H1 (cell line): ENCODE results near the gene HMOX2. TPM values are rescaled to one million over a fixed set of nuclear protein-coding genes. Genes with fewer than 3 reads are reported as not detected.

Experiments
- NANOG ChIP-seq: IDR thresholded peaks from 2 replicates; pipeline ENCODE4 v1.6.1; 2011; ENCODE audit warnings: low read length, low read depth, mild to moderate bottlenecking, inconsistent platforms; ENCODE audit not compliant: insufficient read depth, poor library complexity, severe bottlenecking
- RFX5 ChIP-seq: IDR thresholded peaks from 2 replicates; pipeline ENCODE4 v1.6.1; 2011; ENCODE audit warnings: low read depth, low read length, improper control_type of control experiment, borderline replicate concordance
- polyA plus RNA-seq, 7 experiments: library from polyadenylated mRNA; depleted of rRNA in 3 of 7; stranded (reverse) in 5 of 7; unstranded in 2 of 7; fragments of >200 nt in 5 of 7; fragments of 200-250 nt in 2 of 7; gene quantifications; 1 replicate in 5 of 7; 2 replicates in 1 of 7; 4 replicates in 1 of 7; pipeline versions ENCODE4 v1.2.1 to v1.2.3, GENCODE V29; 2011 to 2013; ENCODE audit warnings: missing spikeins in 2 of 7, mixed read lengths in 2 of 7
- total RNA-seq: library from RNA; stranded (reverse); fragmentation: NEBNext Ultra II Directional; extraction: Animal tissue kit (Norgen Biotek cat#: 25700); gene quantifications from 2 replicates; pipeline ENCODE4 v1.2.1, GENCODE V29; 2021
- TF ChIP-seq, protein P1 (sequence below): IDR thresholded peaks from 2 replicates; pipeline ENCODE4 v1.6.1; 2012; ENCODE audit warnings: low read length, inconsistent platforms

Gene HMOX2
- total and polyA plus RNA-seq, 2 of the 8 experiments (the other 6 are each of a cell fraction or from before 2014, with no cell fraction given): 36.5 to 48.4 TPM

DNA sequence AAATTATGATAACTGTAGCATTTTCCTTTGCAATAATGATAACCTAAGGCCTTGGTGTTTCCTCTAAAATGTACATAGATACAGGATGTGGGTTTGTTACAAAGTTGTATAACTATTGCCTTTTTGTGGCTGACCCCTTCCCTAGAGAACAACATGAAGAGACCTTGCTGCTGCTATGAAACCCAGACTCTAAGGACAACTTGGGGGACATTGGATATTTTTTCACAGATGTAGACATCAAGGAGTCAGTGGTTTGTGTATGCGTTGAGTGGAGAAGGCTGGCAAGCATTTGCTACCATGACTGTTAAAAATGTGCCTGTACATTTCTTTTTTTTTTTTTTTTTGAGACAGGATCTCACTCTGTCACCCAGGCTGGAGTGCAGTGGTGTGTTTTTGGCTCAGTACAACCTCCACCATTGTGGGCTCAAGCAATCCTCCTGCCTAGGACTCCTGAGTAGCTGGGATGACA lies 12.3 kb downstream of the HMOX2 start (continued):
- TF ChIP-seq, protein P1, sequence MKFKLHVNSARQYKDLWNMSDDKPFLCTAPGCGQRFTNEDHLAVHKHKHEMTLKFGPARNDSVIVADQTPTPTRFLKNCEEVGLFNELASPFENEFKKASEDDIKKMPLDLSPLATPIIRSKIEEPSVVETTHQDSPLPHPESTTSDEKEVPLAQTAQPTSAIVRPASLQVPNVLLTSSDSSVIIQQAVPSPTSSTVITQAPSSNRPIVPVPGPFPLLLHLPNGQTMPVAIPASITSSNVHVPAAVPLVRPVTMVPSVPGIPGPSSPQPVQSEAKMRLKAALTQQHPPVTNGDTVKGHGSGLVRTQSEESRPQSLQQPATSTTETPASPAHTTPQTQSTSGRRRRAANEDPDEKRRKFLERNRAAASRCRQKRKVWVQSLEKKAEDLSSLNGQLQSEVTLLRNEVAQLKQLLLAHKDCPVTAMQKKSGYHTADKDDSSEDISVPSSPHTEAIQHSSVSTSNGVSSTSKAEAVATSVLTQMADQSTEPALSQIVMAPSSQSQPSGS: no peak
- TF ChIP-seq RFX5: no peak
- TF ChIP-seq NANOG: no peak
- TF ChIP-seq, all 59 proteins: peak for 0
